Trophoblast cell (in vitro differentiated cells and primary cell): ENCODE results near the gene KIF3C.

Experiments
- DNase-seq, 2 donors: peaks; one replicate each; pipeline ENCODE4 v3.0.0-alpha.2; 2016
- H2AFZ ChIP-seq: 2 replicates; pipeline ENCODE4 v1.6.1; 2013; ENCODE audit warnings: low read length, moderate library complexity, mild to moderate bottlenecking; ENCODE audit not compliant: insufficient read depth, poor library complexity
- H2AK5ac ChIP-seq: 2 replicates; pipeline ENCODE4 v1.6.1; 2013; ENCODE audit warnings: mild to moderate bottlenecking, low read length
- H2BK120ac ChIP-seq: 2 replicates; pipeline ENCODE4 v1.6.1; 2013; ENCODE audit warnings: low read length, mild to moderate bottlenecking, moderate library complexity; ENCODE audit not compliant: insufficient read depth, poor library complexity
- H2BK12ac ChIP-seq: 2 replicates; pipeline ENCODE4 v1.6.1; 2013; ENCODE audit warnings: mild to moderate bottlenecking, low read length, moderate library complexity
- H2BK5ac ChIP-seq: 2 replicates; pipeline ENCODE4 v1.6.1; 2013; ENCODE audit warnings: low read length, low read depth, moderate library complexity, mild to moderate bottlenecking; ENCODE audit not compliant: poor library complexity
- H3K14ac ChIP-seq: 2 replicates; pipeline ENCODE4 v1.6.1; 2013; ENCODE audit warnings: mild to moderate bottlenecking, low read length
- H3K18ac ChIP-seq: 2 replicates; pipeline ENCODE4 v1.6.1; 2013; ENCODE audit warnings: mild to moderate bottlenecking, low read length
- H3K23ac ChIP-seq: 2 replicates; pipeline ENCODE4 v1.6.1; 2013; ENCODE audit warnings: low read length
- H3K27ac ChIP-seq: 2 replicates; pipeline ENCODE4 v1.5.1; 2013; ENCODE audit warnings: low read depth, mild to moderate bottlenecking, inconsistent platforms, low read length, moderate library complexity
- H3K27me3 ChIP-seq: 2 replicates; pipeline ENCODE4 v1.6.1; 2013; ENCODE audit warnings: inconsistent platforms, mild to moderate bottlenecking, low read length, moderate library complexity; ENCODE audit not compliant: insufficient read depth
- H3K36me3 ChIP-seq, 2 experiments: 1 replicate in 1 of 2; 2 replicates in 1 of 2; pipeline ENCODE4 v1.6.1; 2013; ENCODE audit warnings: low read length in 2 of 2, mild to moderate bottlenecking in 2 of 2, moderate library complexity in 1 of 2; ENCODE audit not compliant: insufficient read depth in 2 of 2, control insufficient read depth in 1 of 2
- H3K4ac ChIP-seq: 2 replicates; pipeline ENCODE4 v1.6.1; 2013; ENCODE audit warnings: low read depth, mild to moderate bottlenecking, low read length, moderate library complexity
- H3K4me1 ChIP-seq, 2 experiments: 1 replicate in 1 of 2; 2 replicates in 1 of 2; pipeline ENCODE4 v1.6.1; 2013; ENCODE audit warnings: low read length in 2 of 2, mild to moderate bottlenecking in 2 of 2, moderate library complexity in 1 of 2; ENCODE audit not compliant: insufficient read depth in 2 of 2, control insufficient read depth in 1 of 2
- H3K4me2 ChIP-seq: 2 replicates; pipeline ENCODE4 v1.6.1; 2013; ENCODE audit warnings: inconsistent platforms, mild to moderate bottlenecking, low read length, moderate library complexity
- H3K4me3 ChIP-seq: 2 replicates; pipeline ENCODE4 v1.5.1; 2013; ENCODE audit warnings: mild to moderate bottlenecking, low read depth, low read length, inconsistent platforms
- H3K79me1 ChIP-seq: one replicate; pipeline ENCODE4 v1.6.1; 2013; ENCODE audit warnings: low read length
- H3K79me2 ChIP-seq: 2 replicates; pipeline ENCODE4 v1.6.1; 2013; ENCODE audit warnings: low read length, mild to moderate bottlenecking; ENCODE audit not compliant: control insufficient read depth, insufficient read depth, poor library complexity
- H3K9ac ChIP-seq: 2 replicates; pipeline ENCODE4 v1.6.1; 2013; ENCODE audit warnings: mild to moderate bottlenecking, low read length
- H3K9me3 ChIP-seq: 2 replicates; pipeline ENCODE4 v1.6.1; 2013; ENCODE audit warnings: low read depth, mild to moderate bottlenecking, control low read depth, inconsistent platforms, low read length; ENCODE audit not compliant: insufficient read depth
- H4K12ac ChIP-seq: 2 replicates; pipeline ENCODE4 v1.6.1; 2013; ENCODE audit warnings: low read depth, mild to moderate bottlenecking, low read length, moderate library complexity
- H4K8ac ChIP-seq: 2 replicates; pipeline ENCODE4 v1.6.1; 2013; ENCODE audit warnings: low read depth, mild to moderate bottlenecking, low read length, moderate library complexity
- H4K91ac ChIP-seq: one replicate; pipeline ENCODE4 v1.6.1; 2013; ENCODE audit warnings: low read depth, mild to moderate bottlenecking, low read length, moderate library complexity
- WGBS: extraction: QIAGEN DNeasy Blood & Tissue Kit; methylation state at CpG from one replicate; pipeline ENCODE4 v1.1.7; 2013; ENCODE audit warnings: missing lambda C conversion rate; ENCODE audit not compliant: insufficient read length, insufficient coverage; ENCODE audit errors: extremely low coverage; 5-methylcytosine and 5-hydroxymethylcytosine counted together

The KIF3C gene

GRCh38 chr2:25983735-25984134, 1.4 kb upstream of the KIF3C start:
- no peak for DNase-seq
- no peak overlapping the region for H3K4ac ChIP-seq

DNA sequence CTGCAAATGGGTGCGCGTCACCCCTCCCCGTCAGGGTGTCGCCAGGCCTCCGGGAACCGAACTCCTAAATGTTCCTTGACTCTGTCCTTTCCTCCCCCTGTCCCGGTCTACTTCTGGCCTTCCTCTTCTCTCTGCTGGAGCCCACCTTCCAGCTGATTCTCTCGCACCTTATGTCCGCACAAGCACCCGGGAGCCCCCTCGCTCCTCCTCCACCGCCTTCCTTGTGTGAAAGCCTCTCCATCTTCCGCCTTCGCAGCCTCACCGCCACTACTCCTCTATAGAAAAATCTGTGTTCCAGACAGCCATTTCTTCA, 627 bp upstream of the KIF3C start:
- whole genome bisulfite sequencing, result no CpG with 5 or more reads among the region's 15 CpGs
- no peak for DNase-seq
- peak overlapping the region; percentile 93 for H3K14ac ChIP-seq
- no peaks in the 10 kb centered on the region for H3K9me3 ChIP-seq
- peak overlapping the region; percentile 88 for H4K91ac ChIP-seq
- peak overlapping the region; percentile 84 for H4K8ac ChIP-seq
- H3K4me3 ChIP-seq, result peak overlapping the region; percentile 80
- H3K18ac ChIP-seq, result peak overlapping the region; percentile 70
- H3K4me2 ChIP-seq, result peak overlapping the region; percentile 74
- peaks cover 2 to 5% of the 10 kb centered on the region in 2 experiments for H3K36me3 ChIP-seq
- H2AFZ ChIP-seq, result peak overlapping the region; percentile 72
- H3K4me1 ChIP-seq, result peaks cover 25 to 38% of the 10 kb centered on the region in 2 experiments
- no peaks in the 10 kb centered on the region for H3K27me3 ChIP-seq
- H3K27ac ChIP-seq, result peak overlapping the region; percentile 21
- peak overlapping the region; percentile 55 for H2BK120ac ChIP-seq
- H3K79me2 ChIP-seq, result peaks cover 13% of the 10 kb centered on the region
- H4K12ac ChIP-seq, result peak overlapping the region; percentile 92
- peak overlapping the region; percentile 1 for H3K4ac ChIP-seq
- H2BK12ac ChIP-seq, result peak overlapping the region; percentile 92
- H3K9ac ChIP-seq, result no peak overlapping the region
- H3K23ac ChIP-seq, result no peak overlapping the region
- H2BK5ac ChIP-seq, result peak overlapping the region; percentile 70
- peaks cover 25% of the 10 kb centered on the region for H3K79me1 ChIP-seq
- peak overlapping the region; percentile 4 for H2AK5ac ChIP-seq

More at GRCh38 chr2:25983735-25984134, 1.4 kb upstream of the KIF3C start:
- peaks cover 13% of the 10 kb centered on the region for H3K79me2 ChIP-seq
- H2AK5ac ChIP-seq, result no peak overlapping the region
- no peak overlapping the region for H3K4me3 ChIP-seq
- H2BK5ac ChIP-seq, result no peak overlapping the region
- no peak overlapping the region for H2BK120ac ChIP-seq
- no peak overlapping the region for H3K23ac ChIP-seq
- H2BK12ac ChIP-seq, result no peak overlapping the region
- H2AFZ ChIP-seq, result no peak overlapping the region
- H3K9ac ChIP-seq, result no peak overlapping the region
- no peak overlapping the region for H4K91ac ChIP-seq
- H3K79me1 ChIP-seq, result peaks cover 19% of the 10 kb centered on the region
- no peak overlapping the region for H3K27ac ChIP-seq
- H3K27me3 ChIP-seq, result no peaks in the 10 kb centered on the region
- no peak overlapping the region for H4K8ac ChIP-seq
- peaks cover 20 to 30% of the 10 kb centered on the region in 2 experiments for H3K4me1 ChIP-seq
- H3K4me2 ChIP-seq, result no peak overlapping the region
- H3K14ac ChIP-seq, result no peak overlapping the region
- H4K12ac ChIP-seq, result no peak overlapping the region
- H3K18ac ChIP-seq, result no peak overlapping the region
- H3K36me3 ChIP-seq, result peaks cover 2 to 5% of the 10 kb centered on the region in 2 experiments
- no peaks in the 10 kb centered on the region for H3K9me3 ChIP-seq

DNA sequence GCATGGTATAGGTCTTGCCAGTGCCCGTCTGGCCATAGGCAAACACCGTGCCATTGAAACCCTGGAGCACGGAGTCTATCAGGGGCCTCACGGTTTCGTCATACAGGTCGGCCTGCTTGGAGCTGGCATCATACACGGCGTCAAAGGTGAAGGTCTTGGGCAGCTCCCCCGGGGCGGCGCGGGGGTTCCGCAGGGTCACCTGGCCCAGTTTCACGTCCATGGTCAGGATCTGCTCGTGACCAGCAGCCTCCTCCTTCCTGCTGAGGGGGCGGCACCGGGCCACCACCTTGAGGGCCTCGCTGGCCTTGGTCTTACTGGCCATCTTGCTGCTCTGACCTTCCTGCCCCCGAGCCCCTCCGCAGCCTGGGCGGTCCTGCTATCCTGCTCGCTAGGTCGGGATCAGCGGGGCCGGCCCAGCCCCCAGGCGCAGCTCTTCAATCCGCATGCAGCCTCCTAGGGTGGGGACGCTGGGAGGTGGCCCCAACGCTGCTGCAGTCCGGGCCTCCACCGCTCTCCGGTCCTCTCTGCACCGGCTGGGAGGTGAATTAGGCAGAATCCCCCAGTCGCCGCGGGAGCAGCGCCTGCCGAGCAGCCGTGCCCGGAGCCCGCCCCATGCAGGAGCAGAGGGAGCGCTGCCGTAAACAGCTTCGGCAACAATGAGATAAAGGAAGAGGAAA, 563 bp downstream of the KIF3C start:
- Histone ChIP-seq H2BK12ac (no peak overlapping the region), H3K9me3 (no peaks in the 10 kb centered on the region), H2BK5ac (peak overlapping the region; percentile 78), H3K4ac (peak overlapping the region; percentile 2), H2AK5ac (peak overlapping the region; percentile 42), H4K8ac (peak overlapping the region; percentile 64), H2AFZ (peak overlapping the region; percentile 13), H3K14ac (peak overlapping the region; percentile 25), H3K9ac (peak overlapping the region; percentile 83), H3K18ac (peak overlapping the region; percentile 64), H3K4me2 (peak overlapping the region; percentile 70), H2BK120ac (peak overlapping the region; percentile 83), H3K27ac (peak overlapping the region; percentile 83), H3K4me3 (peak overlapping the region; percentile 80), H3K23ac (no peak overlapping the region), H3K79me2 (peaks cover 13% of the 10 kb centered on the region), H3K79me1 (peaks cover 31% of the 10 kb centered on the region), H3K36me3 (peaks cover 2 to 5% of the 10 kb centered on the region in 2 experiments), H3K27me3 (no peaks in the 10 kb centered on the region), H4K91ac (peak overlapping the region; percentile 83), H3K4me1 (peaks cover 30 to 49% of the 10 kb centered on the region in 2 experiments), H4K12ac (peak overlapping the region; percentile 79)
- DNase-seq, result peak in 1 of 2 donors; percentile 34
- no CpG with 5 or more reads among the region's 44 CpGs for WGBS

- DNase-seq, result no peak
- Histone ChIP-seq H3K27me3 (no peaks in the 10 kb centered on the region), H3K23ac (no peak overlapping the region), H3K9ac (no peak overlapping the region), H3K18ac (no peak overlapping the region), H3K14ac (no peak overlapping the region), H3K79me2 (peaks cover 13% of the 10 kb centered on the region), H3K79me1 (peaks cover 35% of the 10 kb centered on the region), H3K4me2 (no peak overlapping the region), H3K27ac (no peak overlapping the region), H4K8ac (no peak overlapping the region), H3K4ac (peak overlapping the region; percentile 16), H3K9me3 (no peaks in the 10 kb centered on the region), H2AFZ (no peak overlapping the region), H3K4me3 (no peak overlapping the region), H3K36me3 (peaks cover 2 to 5% of the 10 kb centered on the region in 2 experiments), H4K12ac (no peak overlapping the region), H2BK120ac (no peak overlapping the region), H2BK5ac (no peak overlapping the region), H3K4me1 (peaks cover 32 to 55% of the 10 kb centered on the region in 2 experiments), H4K91ac (no peak overlapping the region), H2BK12ac (no peak overlapping the region), H2AK5ac (no peak overlapping the region)
- WGBS, result no CpG with 5 or more reads among the region's 14 CpGs
Observed at GRCh38 chr2:25980951-25981350, 1.3 kb downstream of the KIF3C start.
